GM12892 (cell line): Measurements from ENCODE around the gene DEFB124.
"Not testable (repeated sequence)": the region's sequence is repeated elsewhere in the genome, so short reads cannot be mapped to it uniquely, and the experiment has no call there.

Experiments
- DNase-seq: peaks from one replicate; pipeline ENCODE4 v3.0.0; 2011; ENCODE audit not compliant: insufficient read length
- FAIRE-seq: peaks from 2 replicates; lab custom pipeline; 2011; peaks lifted over from hg19 to GRCh38; lab: Jason Lieb, UNC
- POLR2A ChIP-seq: IDR thresholded peaks from 2 replicates; pipeline ENCODE4 v1.6.1; 2011; ENCODE audit warnings: low read depth, low read length, control low read depth
- POLR2AphosphoS5 ChIP-seq: IDR thresholded peaks from 2 replicates; pipeline ENCODE4 v1.6.1; 2011; ENCODE audit warnings: low read depth, low read length, control low read depth
- TAF1 ChIP-seq: IDR thresholded peaks from 2 replicates; pipeline ENCODE4 v1.6.1; 2011; ENCODE audit warnings: low read depth, mild to moderate bottlenecking, control low read depth, low read length, borderline replicate concordance

The DEFB124 gene

DNA sequence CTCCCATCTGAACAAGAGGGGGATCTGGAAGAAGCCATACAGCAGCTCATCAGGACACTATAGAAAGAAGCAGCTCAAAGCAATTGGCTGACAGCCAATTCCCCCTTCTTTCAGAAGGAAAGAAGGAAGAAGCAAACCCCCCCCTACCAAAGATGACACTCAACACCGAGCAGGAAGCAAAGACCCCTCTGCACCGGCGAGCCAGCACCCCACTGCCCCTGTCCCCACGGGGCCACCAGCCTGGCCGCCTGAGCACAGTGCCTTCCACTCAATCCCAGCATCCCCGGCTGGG, 1.3 kb upstream of the DEFB124 start:
- TF ChIP-seq POLR2AphosphoS5 = no peak
- TF ChIP-seq TAF1 = no peak
- no peak for TF ChIP-seq POLR2A
- FAIRE-seq (no peak), DNase-seq (no peak)

DNA sequence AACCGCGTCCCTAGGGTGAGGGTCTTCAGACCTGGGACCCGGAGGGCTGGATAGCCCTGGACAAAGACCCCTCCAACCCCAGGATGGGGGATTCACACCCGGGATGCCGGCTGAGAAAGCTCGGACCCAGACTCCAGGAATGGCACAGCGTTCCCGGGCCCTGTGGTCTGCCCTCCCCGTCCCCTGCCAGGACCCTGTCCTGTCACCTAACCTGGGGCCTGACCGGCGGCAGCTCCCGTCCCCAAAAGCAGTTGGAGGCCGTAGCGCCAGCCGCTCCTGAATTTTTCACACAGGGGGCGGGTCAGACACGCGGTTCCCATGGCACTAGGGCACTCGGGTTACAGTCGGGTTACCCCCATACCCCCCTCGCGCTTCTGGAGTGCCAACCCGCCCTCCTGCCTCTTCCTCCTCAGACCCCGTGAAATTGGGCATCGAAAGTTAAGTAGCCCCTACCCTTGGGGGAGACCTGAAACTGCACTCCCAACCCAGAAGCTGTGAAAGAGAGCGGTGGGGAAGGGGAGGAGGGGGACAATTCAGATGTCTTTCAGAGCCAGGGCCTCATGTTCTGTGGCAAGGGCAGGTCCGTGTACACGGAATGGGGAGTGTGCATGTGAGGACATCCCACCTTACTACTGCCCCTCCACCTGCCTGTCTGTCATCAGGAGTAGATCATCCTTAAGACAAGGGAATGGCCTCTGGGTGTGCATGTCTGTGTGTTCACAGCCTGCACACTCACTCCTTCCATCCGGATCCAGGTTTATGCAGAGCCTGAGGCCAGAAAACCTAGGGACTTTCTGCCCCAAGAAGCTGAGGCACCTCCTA, 756 bp upstream of the DEFB124 start:
- DNase-seq = no peak
- TF ChIP-seq POLR2A (no peak), POLR2AphosphoS5 (no peak), TAF1 (no peak)
- no peak for FAIRE-seq

DNA sequence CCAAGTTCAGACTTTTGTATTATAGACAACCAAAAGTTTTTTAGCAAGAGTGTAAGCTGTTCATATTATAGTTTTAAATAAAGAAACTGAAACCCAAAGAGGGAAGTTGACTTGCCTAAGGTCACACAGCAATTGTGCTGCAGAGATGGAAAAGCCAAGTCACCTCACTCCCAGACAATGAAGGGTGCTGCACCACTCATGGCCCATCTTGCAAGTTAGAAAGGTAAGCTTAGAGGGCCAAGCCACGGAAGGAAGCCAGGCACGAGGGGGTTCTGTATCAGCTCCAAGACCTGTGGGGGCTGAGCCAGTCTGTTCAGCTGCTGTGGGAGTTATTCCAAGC, 860 bp downstream of the DEFB124 start:
- FAIRE-seq (no peak), DNase-seq (no peak)
- TF ChIP-seq POLR2A = no peak
- no peak for TF ChIP-seq TAF1
- no peak for TF ChIP-seq POLR2AphosphoS5

DNA sequence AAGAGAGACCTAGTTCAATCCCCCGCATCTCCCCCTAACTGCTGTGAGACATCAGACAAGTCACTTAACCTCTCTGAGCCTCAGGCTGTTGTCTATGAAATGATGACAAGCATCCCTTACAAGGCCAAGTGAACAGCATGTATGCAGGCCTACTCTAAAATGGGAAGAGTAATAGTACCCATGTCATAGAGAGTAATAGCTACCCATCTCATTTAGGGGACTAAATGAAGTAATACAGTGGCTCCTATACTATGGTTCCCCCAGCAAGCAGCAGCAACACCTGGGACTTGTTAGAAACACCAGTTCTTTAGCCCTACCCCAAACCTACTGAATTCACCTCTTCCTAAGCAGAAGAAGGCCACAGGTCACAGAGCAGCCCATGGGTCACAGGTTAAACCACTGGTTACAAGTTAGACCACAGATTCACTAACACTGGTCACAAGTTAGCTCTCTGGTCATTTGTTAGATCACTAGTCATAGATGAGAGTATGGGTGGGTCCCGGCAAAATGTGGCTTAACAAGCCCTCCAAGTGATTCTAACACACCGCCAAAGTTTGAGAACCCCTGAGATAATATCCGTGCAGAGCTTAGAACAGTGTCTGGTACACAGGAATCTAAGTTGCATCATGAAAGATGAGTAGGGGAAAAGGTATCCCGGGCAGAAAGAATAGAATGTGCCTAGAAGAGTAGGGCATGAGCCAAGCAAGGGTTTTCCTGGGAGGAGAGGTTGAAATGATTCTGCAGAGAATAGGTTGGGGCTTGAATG, 1.4 kb downstream of the DEFB124 start:
- DNase-seq (no peak), FAIRE-seq (no peak)
- TF ChIP-seq POLR2AphosphoS5 (no peak), TAF1 (no peak), POLR2A (no peak)

DNA sequence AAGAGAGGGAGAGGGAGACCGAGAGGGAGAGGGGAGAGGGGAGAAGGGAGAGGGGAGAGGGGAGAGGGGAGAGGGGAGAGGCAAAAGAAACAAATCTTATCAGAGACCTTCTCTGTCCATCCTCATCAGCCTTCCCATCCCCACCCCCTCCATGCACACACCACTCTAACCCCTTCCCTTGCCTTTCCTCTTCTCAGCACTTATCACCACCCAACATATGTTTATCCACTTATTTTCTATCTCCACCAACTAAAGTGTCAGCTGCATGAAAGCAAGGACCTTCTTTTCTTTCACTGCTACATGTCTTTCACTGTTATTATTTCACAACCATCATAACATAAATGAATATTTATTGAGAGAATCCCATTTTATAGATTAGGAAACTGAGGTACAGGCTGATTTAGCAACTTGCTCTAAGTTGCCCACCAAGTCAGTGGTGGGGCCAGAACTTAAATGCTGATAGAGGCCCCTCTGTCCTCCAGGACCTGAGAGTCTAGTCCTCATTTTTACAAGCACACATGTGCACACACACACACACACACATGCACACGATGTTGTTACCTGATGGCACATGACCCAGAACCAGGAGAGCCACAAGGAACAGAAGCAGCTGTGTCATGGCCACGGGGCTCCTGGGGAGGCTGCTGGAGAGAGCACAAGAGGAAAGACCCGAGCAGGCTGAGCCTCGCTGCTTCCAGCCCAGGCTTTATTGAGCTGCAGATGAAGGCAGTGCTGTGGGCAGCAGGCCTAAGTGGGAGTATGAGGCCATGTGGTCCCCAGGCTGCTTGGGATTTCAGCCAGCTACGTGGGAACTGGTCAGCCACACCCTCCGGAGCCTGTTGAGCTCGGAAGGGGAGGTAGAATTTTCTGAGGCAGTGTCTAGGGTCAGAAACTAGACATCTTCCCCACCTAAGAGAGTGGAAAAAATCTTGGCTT, 2.3 kb downstream of the DEFB124 start:
- no peak for TF ChIP-seq POLR2A
- DNase-seq (no peak), FAIRE-seq (no peak)

DNA sequence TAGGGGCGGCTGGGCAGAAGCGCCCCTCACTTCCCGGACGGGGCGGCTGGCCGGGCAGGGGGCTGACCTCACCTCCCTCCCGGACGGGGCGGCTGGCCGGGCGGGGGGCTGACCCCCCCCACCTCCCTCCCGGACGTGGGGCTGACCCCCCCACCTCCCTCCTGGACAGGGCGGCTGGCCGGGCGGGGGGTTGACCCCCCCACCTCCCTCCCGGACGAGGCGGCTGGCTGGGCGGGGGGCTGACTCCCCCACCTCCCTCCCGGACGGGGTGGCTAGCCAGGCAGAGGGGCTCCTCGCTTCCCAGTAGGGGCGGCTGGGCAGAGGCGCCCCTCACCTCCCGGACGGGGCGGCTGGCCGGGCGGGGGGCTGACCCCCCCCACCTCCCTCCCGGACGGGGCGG, 4.0 kb downstream of the DEFB124 start:
- FAIRE-seq, DNase-seq: not testable (repeated sequence)

DNA sequence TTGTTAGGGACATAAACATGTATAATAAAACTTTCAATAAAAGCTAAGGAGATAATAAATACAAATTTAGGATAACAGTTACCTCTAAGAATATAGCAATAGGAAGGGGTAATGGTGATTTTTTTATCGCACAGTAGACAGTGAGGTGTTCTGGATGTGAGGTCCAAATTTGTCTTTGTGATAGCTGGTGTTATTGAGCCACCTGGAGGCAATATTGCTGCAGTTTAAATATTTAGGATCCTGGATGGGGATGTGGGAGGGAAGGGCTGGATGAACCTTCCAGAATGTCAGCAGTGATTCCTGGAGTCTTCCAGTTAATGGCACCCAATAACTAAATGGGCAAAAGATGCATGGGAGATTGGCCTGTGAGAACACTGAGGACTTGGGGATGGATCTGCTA, 20.6 kb downstream of the DEFB124 start:
- FAIRE-seq (no peak), DNase-seq (no peak)
- TF ChIP-seq POLR2A = no peak
- TF ChIP-seq TAF1 = no peak
- TF ChIP-seq POLR2AphosphoS5 = no peak

DNA sequence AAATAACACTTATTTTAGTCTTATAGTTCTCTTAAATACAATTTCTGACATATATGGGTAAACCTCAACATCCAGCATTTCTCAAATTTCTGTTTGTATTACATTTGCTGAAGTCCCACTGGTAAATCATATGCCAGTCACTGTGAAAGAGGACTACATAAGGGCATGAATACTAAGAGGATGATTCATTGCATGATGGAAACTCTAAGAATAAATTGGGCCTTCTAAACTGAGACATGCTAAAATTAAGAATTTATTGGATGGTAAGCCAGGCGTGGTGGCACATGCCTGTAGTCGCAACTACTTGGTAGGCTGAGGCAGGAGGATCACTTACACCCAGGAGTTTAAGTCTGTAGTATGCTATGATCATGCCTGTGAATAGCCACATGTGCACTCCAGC, 22.4 kb downstream of the DEFB124 start:
- FAIRE-seq (no peak), DNase-seq (no peak)
- TF ChIP-seq POLR2A (no peak), TAF1 (no peak), POLR2AphosphoS5 (no peak)

DNA sequence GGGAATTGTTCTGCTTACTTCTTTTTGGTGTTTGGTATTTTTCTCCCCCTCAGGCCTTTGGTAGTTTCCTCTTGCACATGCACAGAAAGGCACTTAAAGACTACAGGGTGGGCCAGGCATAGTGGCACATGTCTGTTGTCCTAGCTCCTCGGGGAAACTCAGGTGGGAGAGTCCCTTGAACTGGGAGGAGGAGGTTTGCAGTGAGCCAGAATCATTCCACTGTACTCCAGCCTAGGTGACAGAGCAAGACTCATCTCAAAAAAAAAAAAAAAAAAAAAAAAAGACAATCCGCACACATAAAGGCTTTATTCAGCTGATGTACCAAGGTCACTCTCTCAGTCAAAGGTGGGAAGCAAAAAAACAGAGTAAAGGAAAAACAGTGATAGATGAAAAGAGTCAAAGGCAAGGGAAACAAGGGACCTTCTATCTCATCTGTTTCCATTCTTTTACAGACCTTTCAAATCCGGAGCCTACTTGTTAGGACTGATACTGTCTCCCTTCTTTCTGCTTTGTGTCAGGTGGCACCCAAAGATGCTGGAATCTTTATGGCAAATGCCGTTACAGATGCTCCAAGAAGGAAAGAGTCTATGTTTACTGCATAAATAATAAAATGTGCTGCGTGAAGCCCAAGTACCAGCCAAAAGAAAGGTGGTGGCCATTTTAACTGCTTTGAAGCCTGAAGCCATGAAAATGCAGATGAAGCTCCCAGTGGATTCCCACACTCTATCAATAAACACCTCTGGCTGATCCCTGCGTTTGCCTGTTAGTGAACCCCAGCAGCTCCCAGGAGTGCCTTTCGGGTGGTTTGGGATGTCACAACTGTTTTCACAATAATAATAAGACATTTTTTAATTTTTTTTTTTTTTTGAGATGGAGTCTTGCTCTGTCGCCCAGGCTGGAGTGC, 25.2 kb downstream of the DEFB124 start:
- DNase-seq (no peak), FAIRE-seq (no peak)
- TF ChIP-seq POLR2A (no peak), POLR2AphosphoS5 (no peak), TAF1 (no peak)

DNA sequence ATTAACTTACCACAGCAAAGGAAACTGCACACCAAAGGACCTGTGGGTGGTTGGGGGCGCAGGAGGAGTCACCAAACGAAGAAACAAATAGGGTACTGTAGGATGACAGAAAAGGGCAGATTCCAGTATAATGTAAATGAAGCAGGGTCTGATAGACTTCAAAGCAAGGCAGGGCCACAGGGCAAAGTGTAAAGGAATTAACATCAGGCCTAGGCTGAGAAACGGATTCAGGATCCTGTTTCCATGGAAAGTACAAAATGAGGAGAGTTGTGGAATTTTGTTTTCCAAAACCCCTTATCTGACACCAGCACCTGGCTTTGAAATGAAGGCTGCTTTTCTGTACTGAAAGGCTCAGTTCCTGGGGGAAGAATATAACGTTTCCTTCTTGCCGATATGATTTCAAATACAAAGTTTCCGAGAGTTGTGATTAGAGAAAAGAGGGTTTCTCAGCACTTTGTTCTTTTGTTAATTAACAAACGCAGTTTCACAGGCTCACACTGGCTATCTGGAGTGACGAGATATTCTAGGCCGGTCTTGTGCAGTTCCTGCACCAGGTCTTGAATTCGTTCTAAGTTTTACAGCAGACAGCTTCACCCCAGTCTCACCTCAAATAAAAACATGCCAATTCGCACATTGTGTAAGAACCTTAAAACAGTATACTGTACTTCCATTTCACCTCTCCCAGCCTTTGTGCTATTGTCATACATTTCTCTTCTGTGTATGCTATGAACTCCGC, 28.7 kb downstream of the DEFB124 start:
- TF ChIP-seq TAF1 (no peak), POLR2AphosphoS5 (no peak), POLR2A (no peak)
- no peak for DNase-seq
- no peak for FAIRE-seq
